ENCODE measurements around the gene MTG1.

GRCh38 chr10:133401500-133401899 is 7.5 kb downstream of the MTG1 start:
- TF ChIP-seq POLR2A (IDR thresholded peaks at IDR 0.05; ENCODE audit: low read length) (no peak), GATA1 (IDR thresholded peaks at IDR 0.05; ENCODE audit: low read depth, low read length) (no peak)

Data from erythroblast (primary cell).